Measurements from ENCODE around the gene LTBP3. TPM values are rescaled to one million over a fixed set of nuclear protein-coding genes. Genes with fewer than 3 reads are reported as not detected.

The LTBP3 gene
- total RNA-seq, result 10 to 100 TPM; 18.5 to 56.6 (median 35.6) TPM

- intact Hi-C loops (cut with DNase I; ENCODE audit: low total_unique reads), result loop anchor here (1.0 kb wide), 1 partner anchor 18 kb away; no protein-coding TSS in a partner anchor
- ATAC-seq (peak; percentile 67 to 73), DNase-seq (peak; percentile 67 to 86)
- peak in 3 of 5 experiments; percentile 18 to 27 (median 24) for TF ChIP-seq CTCF (IDR thresholded peaks at IDR 0.05 in 4 of 5, conservative IDR thresholded peaks at IDR 0.05 in 1 of 5)
- peak; percentile 52 to 54 for TF ChIP-seq POLR2A (IDR thresholded peaks at IDR 0.05)
- Histone ChIP-seq H3K4me3 (peak within 1 kb of the TSS; percentile 55 to 70 (median 63)), H3K27me3 (no peaks in the 10 kb centered on the region), H3K27ac (peak within 1 kb of the TSS; percentile 95 to 99 (median 97)), H3K4me1 (peaks cover 61 to 62% of the 10 kb centered on the region in 2 donors), H3K36me3 (no peaks in the 10 kb centered on the region), H3K9me3 (no peaks in the 10 kb centered on the region)
- in situ Hi-C loops (cut with MboI; ENCODE audit: low sequenced_read_pairs in 4 of 4), result no loop called here
Measured at GRCh38 chr11:65558002-65558929, at the start of gene LTBP3. Gene LTBP3, minus strand, starts transcription at chr11:65558359. Its CDS starts 400 bp downstream, at chr11:65557959.

- peak; percentile 91 to 95 for ATAC-seq
- intact Hi-C loops (cut with DNase I; ENCODE audit: low total_unique reads), result no loop called here
- H3K4me1 ChIP-seq, result peaks cover 28 to 40% of the 10 kb centered on the region in 2 donors
- DNase-seq, result peak; percentile 93 to 96
- H3K9me3 ChIP-seq, result no peaks in the 10 kb centered on the region
- H3K36me3 ChIP-seq, result peaks cover 0 to 30% of the 10 kb centered on the region in 2 donors
- H3K27ac ChIP-seq, result peak overlapping the region; percentile 79 to 92 (median 82)
- in situ Hi-C loops (cut with MboI; ENCODE audit: low sequenced_read_pairs in 4 of 4), result no loop called here
- peak overlapping the region; percentile 45 to 70 (median 48) for H3K4me3 ChIP-seq
- TF ChIP-seq CTCF (IDR thresholded peaks at IDR 0.05 in 4 of 5, conservative IDR thresholded peaks at IDR 0.05 in 1 of 5), result no peak
- TF ChIP-seq POLR2A (IDR thresholded peaks at IDR 0.05), result no peak
- H3K27me3 ChIP-seq, result no peaks in the 10 kb centered on the region
Measured at GRCh38 chr11:65606876-65607613, 48.9 kb upstream of the LTBP3 start.

- Histone ChIP-seq H3K27me3 (no peaks in the 10 kb centered on the region), H3K4me1 (peaks cover 12 to 18% of the 10 kb centered on the region in 2 donors), H3K9me3 (no peaks in the 10 kb centered on the region), H3K27ac (no peak overlapping the region), H3K36me3 (peaks cover 0 to 34% of the 10 kb centered on the region in 2 donors), H3K4me3 (no peak overlapping the region)
- ATAC-seq (no peak), DNase-seq (no peak)
- TF ChIP-seq POLR2A (IDR thresholded peaks at IDR 0.05) (no peak), CTCF (IDR thresholded peaks at IDR 0.05 in 4 of 5, conservative IDR thresholded peaks at IDR 0.05 in 1 of 5) (no peak)
- intact Hi-C loops (cut with DNase I; ENCODE audit: low total_unique reads) (no loop called here), in situ Hi-C loops (cut with MboI; ENCODE audit: low sequenced_read_pairs in 4 of 4) (no loop called here)
Measured at GRCh38 chr11:65604258-65604657, 46.1 kb upstream of the LTBP3 start.

GRCh38 chr11:65599955-65600246 lies 41.7 kb upstream of the LTBP3 start:
- in situ Hi-C loops (cut with MboI; ENCODE audit: low sequenced_read_pairs in 4 of 4) (no loop called here), intact Hi-C loops (cut with DNase I; ENCODE audit: low total_unique reads) (no loop called here)
- Histone ChIP-seq H3K27me3 (no peaks in the 10 kb centered on the region), H3K9me3 (no peaks in the 10 kb centered on the region), H3K4me1 (peaks cover 0 to 6% of the 10 kb centered on the region in 2 donors), H3K27ac (no peak overlapping the region), H3K4me3 (no peak overlapping the region), H3K36me3 (peaks cover 0 to 41% of the 10 kb centered on the region in 2 donors)
- TF ChIP-seq CTCF (IDR thresholded peaks at IDR 0.05 in 4 of 5, conservative IDR thresholded peaks at IDR 0.05 in 1 of 5) (no peak), POLR2A (IDR thresholded peaks at IDR 0.05) (no peak)
- ATAC-seq (no peak), DNase-seq (no peak)

Data from gastrocnemius medialis (tissue), 4 donors.